ENCODE measurements around the gene BLM.

Gene BLM

GRCh38 chr15:90761629-90762028, 44.5 kb downstream of the BLM start:
- no peak for DNase-seq
- no peak overlapping the region for H3K4me3 Mint-ChIP-seq
- H3K27ac Mint-ChIP-seq = no peak overlapping the region
- CTCF ChIA-PET = interaction anchor here (0.9 to 1.2 kb wide), 3 partner anchors 16 to 124 kb away, joined by 3 read pairs; no protein-coding TSS in a partner anchor
- no peaks in the 10 kb centered on the region for H3K9me3 Mint-ChIP-seq
- H3K27me3 Mint-ChIP-seq = no peaks in the 10 kb centered on the region
- H3K36me3 Mint-ChIP-seq = peaks cover 59% of the 10 kb centered on the region
- peaks cover 7% of the 10 kb centered on the region for H3K4me1 Mint-ChIP-seq

- DNase-seq = no peak
- Mint-ChIP-seq H3K27me3 (no peaks in the 10 kb centered on the region), H3K27ac (no peak overlapping the region), H3K9me3 (no peaks in the 10 kb centered on the region), H3K36me3 (peaks cover 56% of the 10 kb centered on the region), H3K4me3 (no peak overlapping the region), H3K4me1 (peaks cover 5% of the 10 kb centered on the region)
- CTCF ChIA-PET = interaction anchor here (0.9 to 1.2 kb wide), 3 partner anchors 16 to 123 kb away, joined by 3 read pairs; no protein-coding TSS in a partner anchor
Observed at GRCh38 chr15:90762109-90762508, 45.0 kb downstream of the BLM start.

DNA sequence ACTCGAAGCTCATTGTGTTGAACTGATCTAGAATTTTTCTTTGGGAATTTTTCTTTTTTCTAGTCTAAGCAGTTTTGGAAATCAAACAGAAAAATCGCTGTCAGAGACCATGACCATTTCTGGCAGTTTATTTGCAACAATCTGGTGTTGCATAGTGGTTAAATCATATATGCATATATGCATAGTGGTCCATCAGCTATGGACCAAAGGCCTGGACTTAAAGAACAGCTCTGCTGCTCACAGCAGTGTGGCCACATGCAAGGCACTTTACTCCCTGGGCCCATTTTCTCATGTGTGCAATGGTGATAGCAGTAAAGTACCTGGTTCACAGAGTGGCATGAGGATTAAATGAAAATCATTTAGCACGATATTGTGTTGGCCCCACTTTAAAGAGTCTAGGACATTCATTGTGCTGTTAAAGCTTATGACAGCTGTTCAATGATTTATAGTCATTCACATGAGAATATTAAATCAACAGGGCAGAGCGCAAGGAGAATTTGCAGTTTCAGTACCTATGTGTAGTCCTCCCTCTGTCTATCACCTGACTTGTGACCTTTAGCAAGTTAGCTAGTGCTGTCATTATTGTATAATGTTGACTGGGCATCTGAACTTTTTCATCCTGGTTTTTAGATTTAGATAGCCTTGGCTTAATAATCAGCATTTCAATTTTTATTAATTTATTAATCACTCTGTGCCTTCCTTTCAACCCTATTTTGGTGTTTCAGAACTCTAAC, 46.4 kb downstream of the BLM start:
- CTCF ChIA-PET = interaction anchor here (0.8 to 1.9 kb wide), 4 partner anchors 12 to 444 kb away, joined by 3 to 6 read pairs (median 4); no protein-coding TSS in a partner anchor
- no peak for DNase-seq
- H3K27ac Mint-ChIP-seq = peak overlapping the region; percentile 49
- H3K4me3 Mint-ChIP-seq = no peak overlapping the region
- peaks cover 58% of the 10 kb centered on the region for H3K36me3 Mint-ChIP-seq
- peaks cover under 1% of the 10 kb centered on the region for H3K4me1 Mint-ChIP-seq
- no peaks in the 10 kb centered on the region for H3K27me3 Mint-ChIP-seq
- no peaks in the 10 kb centered on the region for H3K9me3 Mint-ChIP-seq

- DNase-seq = no peak
- CTCF ChIA-PET = no interaction called here
Observed at GRCh38 chr15:90765531-90765930, 48.4 kb downstream of the BLM start.

GRCh38 chr15:90765966-90766365, 48.8 kb downstream of the BLM start:
- Mint-ChIP-seq H3K4me3 (no peak overlapping the region), H3K27me3 (no peaks in the 10 kb centered on the region), H3K4me1 (no peaks in the 10 kb centered on the region), H3K36me3 (peaks cover 62% of the 10 kb centered on the region), H3K9me3 (no peaks in the 10 kb centered on the region), H3K27ac (no peak overlapping the region)
- DNase-seq = no peak
- CTCF ChIA-PET = interaction anchor here (1.2 kb wide), 1 partner anchor 16 kb away, joined by 3 read pairs; no protein-coding TSS in a partner anchor

More at GRCh38 chr15:90765531-90765930, 48.4 kb downstream of the BLM start:
- no peaks in the 10 kb centered on the region for H3K9me3 Mint-ChIP-seq
- H3K4me1 Mint-ChIP-seq = no peaks in the 10 kb centered on the region
- H3K27me3 Mint-ChIP-seq = no peaks in the 10 kb centered on the region
- H3K36me3 Mint-ChIP-seq = peaks cover 63% of the 10 kb centered on the region
- peak overlapping the region; percentile 39 for H3K27ac Mint-ChIP-seq
- H3K4me3 Mint-ChIP-seq = no peak overlapping the region

- Mint-ChIP-seq H3K4me1 (peaks cover 3% of the 10 kb centered on the region), H3K9me3 (no peaks in the 10 kb centered on the region), H3K27me3 (no peaks in the 10 kb centered on the region), H3K27ac (no peak overlapping the region), H3K4me3 (no peak overlapping the region), H3K36me3 (peaks cover 57% of the 10 kb centered on the region)
- DNase-seq = no peak
- CTCF ChIA-PET = interaction anchor here (1.8 kb wide), 1 partner anchor 117 kb away, joined by 5 read pairs; no protein-coding TSS in a partner anchor
Observed at GRCh38 chr15:90769375-90769774, 52.2 kb downstream of the BLM start.

DNA sequence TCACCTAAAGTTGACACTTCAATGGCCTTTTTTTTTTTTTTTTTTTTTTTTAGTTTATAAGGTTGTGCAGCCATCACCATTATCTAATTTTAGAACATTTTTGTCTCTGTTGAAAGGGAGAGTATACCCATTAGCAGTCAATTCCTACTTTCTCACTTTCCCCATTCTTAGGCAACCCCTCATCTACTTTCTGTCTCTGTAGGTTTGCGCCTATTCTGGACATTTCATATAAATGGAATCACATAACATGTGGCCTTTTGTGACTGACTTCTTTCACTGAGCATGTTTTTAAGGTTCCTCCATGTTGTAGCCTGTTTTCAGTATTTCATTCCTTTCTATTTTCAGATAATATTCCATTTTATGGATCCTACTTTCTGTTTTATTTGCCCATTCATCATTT, 56.3 kb downstream of the BLM start:
- DNase-seq = no peak
- H3K9me3 Mint-ChIP-seq = no peaks in the 10 kb centered on the region
- H3K27ac Mint-ChIP-seq = no peak overlapping the region
- H3K4me3 Mint-ChIP-seq = no peak overlapping the region
- no peaks in the 10 kb centered on the region for H3K27me3 Mint-ChIP-seq
- H3K36me3 Mint-ChIP-seq = peaks cover 54% of the 10 kb centered on the region
- H3K4me1 Mint-ChIP-seq = peaks cover 7% of the 10 kb centered on the region
- CTCF ChIA-PET = interaction anchor here (0.6 to 0.8 kb wide), 2 partner anchors 112 to 1381 kb away, joined by 3 to 5 read pairs; no protein-coding TSS in a partner anchor

GRCh38 chr15:90774731-90775514, 57.8 kb downstream of the BLM start:
- Mint-ChIP-seq H3K36me3 (peaks cover 54% of the 10 kb centered on the region), H3K4me3 (no peak overlapping the region), H3K27me3 (no peaks in the 10 kb centered on the region), H3K9me3 (peaks cover 5% of the 10 kb centered on the region), H3K27ac (no peak overlapping the region), H3K4me1 (peaks cover 13% of the 10 kb centered on the region)
- CTCF ChIA-PET = no interaction called here
- no peak for DNase-seq

GRCh38 chr15:90780916-90781315, 63.8 kb downstream of the BLM start:
- Mint-ChIP-seq H3K4me1 (peaks cover 37% of the 10 kb centered on the region), H3K9me3 (peaks cover 9% of the 10 kb centered on the region), H3K27ac (peak overlapping the region; percentile 77), H3K36me3 (peaks cover 54% of the 10 kb centered on the region), H3K4me3 (no peak overlapping the region), H3K27me3 (no peaks in the 10 kb centered on the region)
- CTCF ChIA-PET = interaction anchor here (0.8 to 1.2 kb wide), 2 partner anchors 106 to 152 kb away, joined by 3 to 4 read pairs; partner anchors contain the start of gene HDDC3
- peak; percentile 52 for DNase-seq

DNA sequence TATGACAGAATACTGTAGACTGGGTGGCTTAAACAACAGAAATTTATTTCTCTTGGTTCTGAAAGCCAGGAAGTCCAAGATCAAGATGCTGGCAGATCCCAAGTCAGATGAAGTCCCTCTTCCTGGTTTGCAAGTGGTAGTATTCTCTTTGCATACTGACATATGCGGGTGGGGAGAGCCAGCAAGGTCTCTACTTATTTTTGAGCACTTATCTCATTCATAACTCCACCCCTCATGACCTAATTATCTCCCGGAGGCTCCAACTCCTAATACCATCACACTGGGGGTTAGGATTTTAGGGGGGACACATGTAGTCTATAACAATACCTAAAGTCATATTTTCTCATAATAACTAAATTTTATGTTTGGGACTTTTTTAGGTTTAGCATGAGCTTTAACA, 65.3 kb downstream of the BLM start:
- Mint-ChIP-seq H3K27ac (no peak overlapping the region), H3K4me3 (no peak overlapping the region), H3K36me3 (peaks cover 59% of the 10 kb centered on the region), H3K9me3 (peaks cover 9% of the 10 kb centered on the region), H3K4me1 (peaks cover 37% of the 10 kb centered on the region), H3K27me3 (no peaks in the 10 kb centered on the region)
- CTCF ChIA-PET = interaction anchor here (0.8 to 1.2 kb wide), 3 partner anchors 16 to 103 kb away, joined by 3 read pairs; no protein-coding TSS in a partner anchor
- no peak for DNase-seq

- CTCF ChIA-PET = no interaction called here
- peaks cover 8% of the 10 kb centered on the region for H3K4me1 Mint-ChIP-seq
- no peak for DNase-seq
- H3K27ac Mint-ChIP-seq = no peak overlapping the region
- H3K4me3 Mint-ChIP-seq = no peak overlapping the region
- no peaks in the 10 kb centered on the region for H3K9me3 Mint-ChIP-seq
- H3K27me3 Mint-ChIP-seq = no peaks in the 10 kb centered on the region
- peaks cover 44% of the 10 kb centered on the region for H3K36me3 Mint-ChIP-seq
Observed at GRCh38 chr15:90787881-90788280, 70.7 kb downstream of the BLM start.

- H3K36me3 Mint-ChIP-seq = peaks cover 50% of the 10 kb centered on the region
- DNase-seq = no peak
Observed at GRCh38 chr15:90789462-90789861, 72.3 kb downstream of the BLM start.

GRCh38 chr15:90790057-90790456, 72.9 kb downstream of the BLM start:
- peaks cover 3% of the 10 kb centered on the region for H3K4me1 Mint-ChIP-seq
- no peak for DNase-seq
- H3K4me3 Mint-ChIP-seq = no peak overlapping the region
- no peaks in the 10 kb centered on the region for H3K27me3 Mint-ChIP-seq
- H3K36me3 Mint-ChIP-seq = peaks cover 50% of the 10 kb centered on the region
- no peaks in the 10 kb centered on the region for H3K9me3 Mint-ChIP-seq
- CTCF ChIA-PET = interaction anchor here (0.7 to 1.6 kb wide), 4 partner anchors 24 to 470 kb away, joined by 3 to 8 read pairs (median 3); no protein-coding TSS in a partner anchor
- H3K27ac Mint-ChIP-seq = no peak overlapping the region

More at GRCh38 chr15:90789462-90789861, 72.3 kb downstream of the BLM start:
- H3K27ac Mint-ChIP-seq = no peak overlapping the region
- no peak overlapping the region for H3K4me3 Mint-ChIP-seq
- no peaks in the 10 kb centered on the region for H3K27me3 Mint-ChIP-seq
- CTCF ChIA-PET = interaction anchor here (1.0 to 1.6 kb wide), 3 partner anchors 14 to 96 kb away, joined by 3 to 8 read pairs (median 3); no protein-coding TSS in a partner anchor
- H3K4me1 Mint-ChIP-seq = peaks cover 7% of the 10 kb centered on the region
- H3K9me3 Mint-ChIP-seq = no peaks in the 10 kb centered on the region

DNA sequence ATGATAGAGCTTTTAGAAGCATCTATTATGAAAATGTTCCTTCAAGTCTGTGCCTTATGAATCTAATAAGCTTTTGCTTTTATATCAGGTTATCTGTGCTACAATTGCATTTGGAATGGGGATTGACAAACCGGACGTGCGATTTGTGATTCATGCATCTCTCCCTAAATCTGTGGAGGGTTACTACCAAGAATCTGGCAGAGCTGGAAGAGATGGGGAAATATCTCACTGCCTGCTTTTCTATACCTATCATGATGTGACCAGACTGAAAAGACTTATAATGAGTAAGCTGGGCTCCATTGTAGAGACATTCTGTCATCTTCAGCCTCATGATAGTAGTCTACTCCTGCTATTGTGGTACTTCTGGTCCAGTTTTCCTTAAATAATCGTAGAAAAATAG, 73.4 kb downstream of the BLM start:
- Mint-ChIP-seq H3K36me3 (peaks cover 51% of the 10 kb centered on the region), H3K27ac (no peak overlapping the region), H3K9me3 (no peaks in the 10 kb centered on the region), H3K4me3 (no peak overlapping the region), H3K4me1 (no peaks in the 10 kb centered on the region), H3K27me3 (no peaks in the 10 kb centered on the region)
- CTCF ChIA-PET = interaction anchor here (0.7 to 1.6 kb wide), 4 partner anchors 28 to 471 kb away, joined by 3 to 8 read pairs (median 3); no protein-coding TSS in a partner anchor
- no peak for DNase-seq
